GM23338 (cell line): ENCODE data around the gene PAGE2B. TPM values are rescaled to one million over a fixed set of nuclear protein-coding genes. Genes with fewer than 3 reads are reported as not detected.
A peak's percentile ranks its signal among the peaks of the same experiment; 100 is the strongest.
"Not testable (repeated sequence)": the region's sequence is repeated elsewhere in the genome, so short reads cannot be mapped to it uniquely, and the experiment has no call there.

Source experiments
- ATAC-seq: fragments of 200-7000 bp; cut with Tn5 transposase; 3 replicates; pipeline ENCODE4 v1.9.1; 2020
- DNase-seq: peaks from one replicate; pipeline ENCODE4 v3.0.0-alpha.2; 2015; ENCODE audit warnings: low spot score
- H2AFZ ChIP-seq: fragments of 200-600 bp; sonication (generic); 2 replicates; pipeline ENCODE4 v1.8.0; 2016; ENCODE audit warnings: antibody characterized with exemption, mild to moderate bottlenecking, moderate library complexity
- H3F3A ChIP-seq: fragments of 200-600 bp; sonication (generic); replicated peaks from 2 replicates; pipeline ENCODE4 v1.8.0; 2017; ENCODE audit warnings: antibody characterized with exemption, mixed run types, low read depth
- H3K27ac ChIP-seq: fragments of 200-600 bp; sonication (generic); 2 replicates; pipeline ENCODE4 v1.6.1; 2016; ENCODE audit warnings: low read depth
- H3K27me3 ChIP-seq: fragments of 200-600 bp; sonication (generic); 2 replicates; pipeline ENCODE4 v1.8.0; 2016; ENCODE audit warnings: mild to moderate bottlenecking, mixed run types, moderate library complexity; ENCODE audit not compliant: insufficient read depth
- H3K36me3 ChIP-seq: fragments of 200-600 bp; sonication (generic); 2 replicates; pipeline ENCODE4 v1.8.0; 2016; ENCODE audit warnings: mild to moderate bottlenecking; ENCODE audit not compliant: insufficient read depth
- H3K4me1 ChIP-seq: fragments of 200-600 bp; sonication (generic); 2 replicates; pipeline ENCODE4 v1.8.0; 2016; ENCODE audit warnings: mild to moderate bottlenecking, moderate library complexity; ENCODE audit not compliant: insufficient read depth
- H3K4me2 ChIP-seq: fragments of 200-600 bp; sonication (generic); 2 replicates; pipeline ENCODE4 v1.7.1; 2017; ENCODE audit warnings: mixed run types
- H3K4me3 ChIP-seq: fragments of 200-600 bp; sonication (generic); 2 replicates; pipeline ENCODE4 v1.6.1; 2016; ENCODE audit warnings: mixed run types
- H3K79me2 ChIP-seq: fragments of 200-600 bp; sonication (generic); replicated peaks from 2 replicates; pipeline ENCODE4 v1.8.0; 2017; ENCODE audit warnings: mild to moderate bottlenecking; ENCODE audit not compliant: insufficient read depth
- H3K9me2 ChIP-seq: fragments of 200-600 bp; sonication (generic); 2 replicates; pipeline ENCODE4 v1.8.0; 2017; ENCODE audit not compliant: insufficient read depth
- H4K20me1 ChIP-seq: fragments of 200-600 bp; sonication (generic); replicated peaks from 2 replicates; pipeline ENCODE4 v1.8.0; 2017; ENCODE audit warnings: mild to moderate bottlenecking; ENCODE audit not compliant: insufficient read depth
- H3K27ac Mint-ChIP-seq: 2 replicates; pipeline ENCODE4 v1.8.0; 2020; ENCODE audit warnings: inconsistent platforms, mild to moderate bottlenecking, moderate library complexity, mixed read lengths
- H3K27me3 Mint-ChIP-seq: 3 replicates; pipeline ENCODE4 v1.8.0; 2022; ENCODE audit warnings: low read depth, mild to moderate bottlenecking, moderate library complexity, mixed read lengths, inconsistent platforms; ENCODE audit not compliant: insufficient read depth, poor library complexity
- H3K36me3 Mint-ChIP-seq: 3 replicates; pipeline ENCODE4 v1.8.0; 2021; ENCODE audit warnings: low read depth, mild to moderate bottlenecking, inconsistent platforms, moderate library complexity, mixed read lengths
- H3K4me1 Mint-ChIP-seq: 3 replicates; pipeline ENCODE4 v1.8.0; 2020; ENCODE audit warnings: mild to moderate bottlenecking, inconsistent platforms, mixed read lengths
- H3K4me3 Mint-ChIP-seq: 3 replicates; pipeline ENCODE4 v1.8.0; 2021; ENCODE audit warnings: moderate library complexity, mild to moderate bottlenecking, inconsistent platforms, mixed read lengths
- H3K9me3 Mint-ChIP-seq: 3 replicates; pipeline ENCODE4 v1.8.0; 2020; ENCODE audit warnings: moderate library complexity, mild to moderate bottlenecking, inconsistent platforms, mixed read lengths
- JUNB ChIP-seq: IDR thresholded peaks from one replicate; pipeline ENCODE4 v1.6.1; 2016; ENCODE audit warnings: antibody characterized with exemption; ENCODE audit not compliant: unreplicated experiment
- NANOG ChIP-seq: IDR thresholded peaks from 2 replicates; pipeline ENCODE4 v1.6.1; 2016; ENCODE audit warnings: antibody characterized with exemption, borderline replicate concordance
- POLR2AphosphoS5 ChIP-seq: IDR thresholded peaks from 2 replicates; pipeline ENCODE4 v1.6.1; 2016; ENCODE audit warnings: antibody characterized with exemption, low read depth
- STAT1 ChIP-seq: IDR thresholded peaks from one replicate; pipeline ENCODE4 v1.6.1; 2016; ENCODE audit warnings: antibody characterized with exemption; ENCODE audit not compliant: unreplicated experiment
- ZNF331 ChIP-seq: fragments of 250-450 bp; sonication (Bioruptor Pico); IDR thresholded peaks from 2 replicates; pipeline ENCODE4 v1.5.0; 2020; ENCODE audit warnings: low read depth, mild to moderate bottlenecking, moderate library complexity
- ZNF462 ChIP-seq: fragments of 250-450 bp; sonication (Bioruptor Pico); IDR thresholded peaks from 2 replicates; pipeline ENCODE4 v1.5.0; 2020; ENCODE audit warnings: mild to moderate bottlenecking, moderate library complexity
- polyA plus RNA-seq: library from polyadenylated mRNA; unstranded; fragments of >200 nt; fragmentation: Nextera tagmentation; extraction: Ambion mirVana; gene quantifications from 2 replicates; pipeline ENCODE4 v1.2.1, GENCODE V29; 2016
- total RNA-seq: library from RNA; depleted of rRNA; stranded (reverse); fragments of >200 nt; shearing (Covaris generic); gene quantifications from 2 replicates; pipeline ENCODE4 v1.2.3, GENCODE V29; 2014
- TF ChIP-seq, protein P1 (sequence below), 2 experiments: fragments of 200-600 bp in 1 of 2; sonication (generic) in 1 of 2; conservative IDR thresholded peaks; 2 replicates each; pipeline versions ENCODE4 v1.5.1 to v1.6.1; 2016 to 2017; ENCODE audit warnings: antibody characterized with exemption in 2 of 2, low read depth in 2 of 2, mild to moderate bottlenecking in 2 of 2, moderate library complexity in 1 of 2
- TF ChIP-seq, protein P2 (sequence below): IDR thresholded peaks from 2 replicates; pipeline ENCODE4 v1.6.1; 2016; ENCODE audit warnings: antibody characterized with exemption

The PAGE2B gene
- total and polyA plus RNA-seq, 2 experiments from 2014 or later, result not detected

- H3K36me3 ChIP-seq, result no peaks in the 10 kb centered on the region
- no peaks in the 10 kb centered on the region for H3K27me3 Mint-ChIP-seq
- no peak overlapping the region for H2AFZ ChIP-seq
- no peak overlapping the region for H3K4me3 Mint-ChIP-seq
- H3K4me2 ChIP-seq, result no peak overlapping the region
- H4K20me1 ChIP-seq, result no peaks in the 10 kb centered on the region
- H3K9me3 Mint-ChIP-seq, result peaks cover 6% of the 10 kb centered on the region
- 0 out of 3 replicates have a peak, but pooled peaks have one; percentile 29 for ATAC-seq
- H3F3A ChIP-seq, result no peaks in the 10 kb centered on the region
- H3K27me3 ChIP-seq, result no peaks in the 10 kb centered on the region
- H3K27ac ChIP-seq, result no peak overlapping the region
- H3K4me3 ChIP-seq, result no peak overlapping the region
- peak; percentile 44 for DNase-seq
- TF ChIP-seq POLR2AphosphoS5 (no peak), ZNF331 (CRISPR knock-in tag) (no peak)
- TF ChIP-seq, protein P1, sequence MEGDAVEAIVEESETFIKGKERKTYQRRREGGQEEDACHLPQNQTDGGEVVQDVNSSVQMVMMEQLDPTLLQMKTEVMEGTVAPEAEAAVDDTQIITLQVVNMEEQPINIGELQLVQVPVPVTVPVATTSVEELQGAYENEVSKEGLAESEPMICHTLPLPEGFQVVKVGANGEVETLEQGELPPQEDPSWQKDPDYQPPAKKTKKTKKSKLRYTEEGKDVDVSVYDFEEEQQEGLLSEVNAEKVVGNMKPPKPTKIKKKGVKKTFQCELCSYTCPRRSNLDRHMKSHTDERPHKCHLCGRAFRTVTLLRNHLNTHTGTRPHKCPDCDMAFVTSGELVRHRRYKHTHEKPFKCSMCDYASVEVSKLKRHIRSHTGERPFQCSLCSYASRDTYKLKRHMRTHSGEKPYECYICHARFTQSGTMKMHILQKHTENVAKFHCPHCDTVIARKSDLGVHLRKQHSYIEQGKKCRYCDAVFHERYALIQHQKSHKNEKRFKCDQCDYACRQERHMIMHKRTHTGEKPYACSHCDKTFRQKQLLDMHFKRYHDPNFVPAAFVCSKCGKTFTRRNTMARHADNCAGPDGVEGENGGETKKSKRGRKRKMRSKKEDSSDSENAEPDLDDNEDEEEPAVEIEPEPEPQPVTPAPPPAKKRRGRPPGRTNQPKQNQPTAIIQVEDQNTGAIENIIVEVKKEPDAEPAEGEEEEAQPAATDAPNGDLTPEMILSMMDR (conservative IDR thresholded peaks at IDR 0.05; ENCODE audit: low read depth in 2 of 2), result peak; percentile 59 to 67
- no peaks in the 10 kb centered on the region for H3K9me2 ChIP-seq
- H3K4me1 ChIP-seq, result no peaks in the 10 kb centered on the region
- no peaks in the 10 kb centered on the region for H3K79me2 ChIP-seq
- no peak overlapping the region for H3K27ac Mint-ChIP-seq
- no peaks in the 10 kb centered on the region for H3K36me3 Mint-ChIP-seq
- no peaks in the 10 kb centered on the region for H3K4me1 Mint-ChIP-seq
Measured at GRCh38 chrX:55057675-55058249, 17.1 kb upstream of the PAGE2B start.

DNA sequence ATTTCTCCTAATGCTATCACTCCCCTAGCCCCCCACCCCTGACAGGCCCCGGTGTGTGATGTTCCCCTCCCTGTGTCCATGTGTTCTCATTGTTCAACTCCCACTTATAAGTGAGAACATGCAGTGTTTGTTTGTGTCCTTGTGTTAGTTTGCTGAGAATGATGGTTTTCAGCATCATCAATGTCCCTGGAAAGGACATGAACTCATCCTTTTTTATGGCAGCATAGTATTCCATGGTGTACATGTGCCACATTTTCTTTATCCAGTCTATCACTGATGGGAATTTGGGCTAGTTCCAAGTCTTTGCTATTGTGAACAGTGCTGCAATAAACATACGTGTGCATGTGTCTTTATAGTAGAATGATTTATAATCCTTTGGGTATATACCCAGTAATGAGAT is 7.7 kb upstream of the PAGE2B start:
- H3K79me2 ChIP-seq, H3K36me3 ChIP-seq, H3K4me2 ChIP-seq, H3K27me3 Mint-ChIP-seq, H2AFZ ChIP-seq, H3F3A ChIP-seq, H3K27me3 ChIP-seq, H3K4me3 ChIP-seq, H3K27ac ChIP-seq, H3K4me1 Mint-ChIP-seq, ATAC-seq, H4K20me1 ChIP-seq, H3K9me2 ChIP-seq, DNase-seq, H3K4me3 Mint-ChIP-seq, H3K4me1 ChIP-seq, H3K27ac Mint-ChIP-seq, H3K36me3 Mint-ChIP-seq: not testable (repeated sequence)
- peaks cover 11% of the 10 kb centered on the region for H3K9me3 Mint-ChIP-seq

GRCh38 chrX:55072286-55072685 is 2.5 kb upstream of the PAGE2B start:
- Histone ChIP-seq H3F3A (no peaks in the 10 kb centered on the region), H3K4me1 (no peaks in the 10 kb centered on the region), H3K79me2 (no peaks in the 10 kb centered on the region), H2AFZ (no peak overlapping the region), H3K4me2 (no peak overlapping the region), H3K27ac (no peak overlapping the region), H3K4me3 (no peak overlapping the region), H4K20me1 (no peaks in the 10 kb centered on the region), H3K36me3 (no peaks in the 10 kb centered on the region), H3K27me3 (no peaks in the 10 kb centered on the region), H3K9me2 (no peaks in the 10 kb centered on the region)
- Mint-ChIP-seq H3K9me3 (peaks cover 5% of the 10 kb centered on the region), H3K27me3 (peaks cover 3% of the 10 kb centered on the region), H3K36me3 (no peaks in the 10 kb centered on the region), H3K4me3 (no peak overlapping the region), H3K4me1 (no peaks in the 10 kb centered on the region), H3K27ac (no peak overlapping the region)
- ATAC-seq (no peak), DNase-seq (no peak)
- TF ChIP-seq NANOG, result no peak
- no peak for TF ChIP-seq POLR2AphosphoS5
- no peak for TF ChIP-seq ZNF462
- TF ChIP-seq, protein P2, sequence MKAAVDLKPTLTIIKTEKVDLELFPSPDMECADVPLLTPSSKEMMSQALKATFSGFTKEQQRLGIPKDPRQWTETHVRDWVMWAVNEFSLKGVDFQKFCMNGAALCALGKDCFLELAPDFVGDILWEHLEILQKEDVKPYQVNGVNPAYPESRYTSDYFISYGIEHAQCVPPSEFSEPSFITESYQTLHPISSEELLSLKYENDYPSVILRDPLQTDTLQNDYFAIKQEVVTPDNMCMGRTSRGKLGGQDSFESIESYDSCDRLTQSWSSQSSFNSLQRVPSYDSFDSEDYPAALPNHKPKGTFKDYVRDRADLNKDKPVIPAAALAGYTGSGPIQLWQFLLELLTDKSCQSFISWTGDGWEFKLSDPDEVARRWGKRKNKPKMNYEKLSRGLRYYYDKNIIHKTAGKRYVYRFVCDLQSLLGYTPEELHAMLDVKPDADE, result no peak
- no peak for TF ChIP-seq ZNF331 (CRISPR knock-in tag)
- TF ChIP-seq JUNB, result no peak
- no peak for TF ChIP-seq STAT1
